GM21360 (cell line): Measurements from ENCODE around the gene TUBB3.
A peak's percentile ranks its signal among the peaks of the same experiment; 100 is the strongest.
"Not testable (repeated sequence)": the region's sequence is repeated elsewhere in the genome, so short reads cannot be mapped to it uniquely, and the experiment has no call there.

ENCODE experiments used
- ATAC-seq: cut with Tn5 transposase; IDR thresholded peaks from one replicate; pipeline ENCODE4 v1.9.1; 2021; ENCODE audit warnings: mild to moderate bottlenecking, moderate library complexity; ENCODE audit not compliant: unreplicated experiment

The TUBB3 gene

GRCh38 chr16:89922884-89923639 lies at the start of gene TUBB3:
TSS of gene TUBB3 (plus strand) at chr16:89923342. CDS start at chr16:89923402, 60 bp downstream.
- ATAC-seq = no peak

- ATAC-seq = peak; percentile 62
Observed at GRCh38 chr16:89873972-89874689, 49.0 kb upstream of the TUBB3 start.

- not testable (repeated sequence) for ATAC-seq
Observed at GRCh38 chr16:89879123-89879522, 44.0 kb upstream of the TUBB3 start.

DNA sequence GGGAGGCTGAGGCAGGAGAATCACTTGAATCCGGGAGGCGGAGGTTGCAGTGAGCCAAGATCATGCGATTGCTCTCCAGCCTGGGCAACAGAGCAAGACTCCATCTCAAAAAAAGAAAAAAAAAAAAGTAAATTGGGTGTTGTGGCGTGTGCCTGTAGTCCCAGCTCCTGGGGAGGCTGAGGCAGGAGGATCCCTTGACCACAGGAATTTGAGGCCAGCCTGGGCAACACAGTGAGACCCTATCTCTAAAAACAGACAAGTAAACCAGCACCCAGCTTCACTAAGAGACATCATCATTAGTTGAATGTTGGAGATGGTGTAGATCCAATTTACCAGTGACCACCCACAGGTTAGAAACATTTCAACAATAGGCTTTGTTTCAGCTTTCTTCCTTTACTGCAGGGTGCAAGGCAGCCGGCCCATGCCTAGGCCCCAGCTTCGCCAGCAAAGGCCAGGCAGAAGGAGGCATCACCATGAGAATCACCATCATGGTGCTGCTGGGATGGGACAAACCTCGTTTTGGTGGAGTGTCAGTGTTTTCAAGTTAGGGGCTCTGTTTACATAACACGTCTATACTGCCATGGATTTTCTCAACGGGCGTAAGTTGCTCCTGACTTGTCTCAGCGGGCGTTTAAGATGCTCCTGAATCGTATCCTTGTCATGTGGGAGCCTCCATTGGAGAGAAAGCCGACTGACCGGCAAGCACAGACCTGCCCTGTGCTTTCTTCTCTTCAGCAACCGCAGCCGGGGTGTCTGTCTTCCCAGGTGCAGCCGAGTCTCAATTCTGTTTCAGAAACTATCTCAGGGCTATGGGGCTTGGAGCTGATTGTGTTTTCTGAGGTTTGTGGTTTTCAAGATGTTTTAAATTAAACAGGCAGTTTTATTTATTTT lies 42.4 kb upstream of the TUBB3 start:
- no peak for ATAC-seq

DNA sequence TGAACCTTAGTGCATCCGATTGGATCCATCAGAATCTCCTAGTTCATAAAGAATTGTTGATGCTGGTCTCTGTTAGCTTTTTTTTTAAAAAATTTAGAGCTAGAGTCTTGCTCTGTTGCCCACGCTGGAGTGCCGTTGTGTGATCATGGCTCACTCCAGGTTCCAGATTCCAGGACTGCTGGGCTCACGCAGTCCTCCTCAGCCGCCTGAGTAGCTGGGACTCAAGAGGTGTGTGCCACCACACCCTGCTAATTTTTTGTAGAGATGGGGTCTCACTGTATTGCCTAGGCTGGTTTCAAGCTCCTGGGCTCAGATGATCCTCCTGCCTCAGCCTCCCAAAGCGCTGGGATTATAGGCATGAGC lies 41.8 kb upstream of the TUBB3 start:
- no peak for ATAC-seq

- no peak for ATAC-seq
Observed at GRCh38 chr16:89883346-89884040, 39.6 kb upstream of the TUBB3 start.

- no peak for ATAC-seq
Observed at GRCh38 chr16:89884041-89884421, 39.1 kb upstream of the TUBB3 start.

GRCh38 chr16:89887243-89887642 lies 35.9 kb upstream of the TUBB3 start:
- ATAC-seq = no peak

DNA sequence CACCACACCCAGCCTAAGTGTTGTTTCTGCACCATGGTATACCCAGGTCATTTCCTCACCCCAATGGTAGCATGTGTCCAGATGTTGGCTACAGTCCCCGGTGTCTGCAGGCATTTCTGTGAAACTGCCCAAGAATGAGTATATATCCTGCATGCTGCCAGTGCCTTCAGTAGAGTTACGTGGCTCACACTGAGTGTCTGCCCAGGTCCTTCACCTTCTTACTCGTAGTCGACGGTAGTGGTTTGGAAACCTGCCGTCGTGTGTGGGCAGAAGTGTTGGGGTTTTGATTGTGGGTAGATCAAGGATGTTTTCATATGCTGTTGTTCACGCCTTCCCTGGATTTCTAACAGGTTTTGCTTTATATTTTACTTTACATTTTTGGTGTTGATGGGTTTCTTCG lies 32.9 kb upstream of the TUBB3 start:
- ATAC-seq = no peak

- no peak for ATAC-seq
Observed at GRCh38 chr16:89890886-89891657, 32.1 kb upstream of the TUBB3 start.

DNA sequence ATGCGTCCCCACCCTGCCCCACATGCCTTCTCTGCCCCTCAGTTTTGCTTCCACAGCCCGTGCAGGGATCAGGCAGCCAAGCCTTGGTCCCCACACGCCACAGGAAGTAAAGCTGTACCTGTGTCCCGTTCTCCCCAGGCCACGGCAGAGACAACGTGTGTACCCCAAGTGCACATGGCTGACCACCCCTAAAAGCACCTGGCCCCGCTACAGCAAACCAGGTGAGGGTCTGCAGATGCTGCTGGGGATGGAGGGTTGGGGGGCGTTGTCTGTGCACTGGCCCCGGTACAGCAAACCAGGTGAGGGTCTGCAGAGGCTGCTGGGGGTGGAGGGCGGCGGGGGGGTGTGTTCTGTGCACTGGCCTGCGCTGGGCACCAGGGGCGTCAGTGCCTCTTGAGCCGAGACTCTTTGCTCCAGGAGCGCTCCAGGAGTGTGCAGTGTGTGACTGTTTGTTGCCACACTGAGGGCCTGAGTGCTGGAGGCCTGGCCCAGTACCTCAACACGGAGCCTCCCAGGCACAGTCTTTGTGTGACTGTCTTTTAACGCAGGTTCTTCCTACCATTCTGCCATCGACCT lies 31.0 kb upstream of the TUBB3 start:
- no peak for ATAC-seq

- no peak for ATAC-seq
Observed at GRCh38 chr16:89892635-89893034, 30.5 kb upstream of the TUBB3 start.

DNA sequence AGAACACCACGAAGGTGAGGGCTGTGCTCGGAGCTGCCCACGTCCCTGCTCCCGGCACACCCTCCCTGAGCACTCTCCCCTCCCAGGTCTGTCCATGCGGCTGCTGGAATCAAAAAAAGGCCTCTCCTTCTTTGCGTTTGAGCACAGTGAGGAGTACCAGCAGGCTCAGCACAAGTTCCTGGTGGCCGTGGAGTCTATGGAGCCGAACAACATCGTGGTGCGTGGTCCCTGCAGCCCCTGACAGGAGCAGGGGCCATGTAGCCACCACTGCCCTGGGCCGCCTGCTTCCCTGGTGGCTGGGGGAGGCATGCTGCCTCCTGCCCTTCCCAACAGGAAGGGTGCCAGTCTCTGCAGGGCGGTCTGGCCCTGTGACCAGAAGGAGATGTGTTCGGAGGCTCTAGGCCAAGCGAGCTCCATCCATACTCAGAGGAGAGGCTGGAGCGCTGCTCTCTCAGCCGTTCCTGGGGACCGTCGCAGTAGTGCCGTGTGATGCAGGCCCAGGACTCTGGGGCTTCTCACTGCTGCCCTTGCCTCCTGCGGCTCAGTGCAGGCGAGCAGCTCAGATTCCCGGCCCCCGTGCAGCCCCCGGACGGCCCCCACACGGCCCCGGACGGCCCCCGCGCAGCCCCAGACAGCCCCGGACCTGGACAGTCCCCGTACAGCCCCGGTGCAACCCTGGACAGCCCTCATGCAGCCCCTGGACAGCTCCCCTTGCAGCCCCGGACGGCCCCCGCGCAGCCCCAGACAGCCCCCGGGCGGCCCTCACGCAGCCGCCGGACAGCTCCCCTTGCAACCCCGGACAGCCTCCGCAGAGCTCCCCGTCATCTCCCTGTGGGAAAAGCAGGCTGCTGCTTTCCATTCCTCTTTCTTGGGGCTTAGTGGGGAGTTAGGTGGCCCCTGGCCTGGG lies 29.2 kb upstream of the TUBB3 start:
- no peak for ATAC-seq

DNA sequence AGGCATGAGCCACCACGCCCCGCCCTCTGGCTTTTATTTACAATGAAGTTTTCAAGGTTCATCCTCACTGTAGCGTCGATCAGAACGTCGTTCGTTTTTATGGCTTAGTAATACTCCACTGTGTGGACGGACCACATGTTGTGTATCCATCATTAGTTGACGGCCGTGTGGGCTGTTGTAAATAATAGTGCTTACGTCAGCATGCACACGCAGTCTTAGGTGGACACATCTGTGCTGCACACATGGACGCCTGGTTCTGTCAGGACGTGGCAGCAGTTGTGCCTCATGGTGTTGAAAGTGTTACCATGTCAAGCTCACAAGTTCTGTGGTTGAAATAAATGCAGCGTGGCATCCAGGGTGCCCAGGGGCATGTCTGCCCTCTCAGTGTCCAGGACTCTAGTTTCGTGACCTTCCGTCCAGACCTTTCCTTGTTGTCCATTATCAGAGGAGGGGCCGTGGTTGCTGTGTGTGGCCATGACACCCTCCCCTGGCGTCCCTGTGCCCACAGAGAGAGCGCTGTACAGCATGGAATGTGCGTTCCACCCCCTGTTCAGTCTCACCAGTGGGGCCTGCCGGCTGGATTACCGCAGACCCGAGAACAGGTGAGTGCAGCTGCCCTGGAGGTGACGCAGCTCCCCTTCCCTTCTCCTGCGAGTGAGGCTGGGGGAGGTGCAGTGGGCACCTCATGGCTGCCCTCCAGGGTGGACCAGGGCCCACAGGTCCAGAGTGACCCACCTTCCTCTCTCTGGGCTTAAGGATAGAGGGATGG lies 27.5 kb upstream of the TUBB3 start:
- ATAC-seq = no peak

- no peak for ATAC-seq
Observed at GRCh38 chr16:89897204-89897603, 25.9 kb upstream of the TUBB3 start.

DNA sequence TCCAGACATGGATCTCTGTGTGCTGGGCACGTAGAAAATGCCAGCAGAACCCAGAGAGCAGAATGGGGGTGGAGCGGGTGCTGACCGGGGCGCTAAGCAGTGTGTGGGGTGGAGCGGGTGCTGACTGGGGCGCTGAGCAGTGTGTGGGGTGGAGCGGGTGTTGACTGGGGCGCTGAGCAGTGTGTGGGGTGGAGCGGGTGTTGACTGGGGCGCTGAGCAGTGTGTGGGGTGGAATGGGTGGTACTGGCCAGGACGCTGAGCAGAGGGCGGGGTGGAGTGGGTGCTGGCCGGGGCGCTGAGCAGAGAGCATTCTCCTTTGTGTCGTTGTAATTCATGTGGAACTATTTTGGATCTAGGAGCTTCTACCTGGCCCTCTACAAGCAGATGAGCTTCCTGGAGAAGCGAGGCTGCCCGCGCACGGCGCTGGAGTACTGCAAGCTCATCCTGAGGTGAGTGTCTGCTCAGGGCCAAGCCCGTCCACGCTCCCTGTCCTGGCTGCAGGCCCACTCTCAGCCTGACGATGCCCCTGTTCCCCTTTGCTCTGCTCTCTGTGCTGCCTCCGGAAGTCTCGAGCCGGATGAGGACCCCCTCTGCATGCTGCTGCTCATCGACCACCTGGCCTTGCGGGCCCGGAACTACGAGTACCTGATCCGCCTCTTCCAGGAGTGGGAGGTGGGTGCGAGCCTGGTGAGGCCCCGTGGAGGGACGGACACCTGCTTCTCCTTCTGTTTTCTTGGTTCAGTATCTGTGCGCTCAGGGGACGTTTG lies 24.8 kb upstream of the TUBB3 start:
- ATAC-seq = no peak

GRCh38 chr16:89899879-89900481 lies 23.2 kb upstream of the TUBB3 start:
- ATAC-seq = no peak
